HepG2 (cell line): ENCODE results near the gene CACNG7. TPM values are rescaled to one million over a fixed set of nuclear protein-coding genes. Genes with fewer than 3 reads are reported as not detected.

Experiments used
- ARNT2 ChIP-seq: sonication (generic); formaldehyde crosslinking; IDR thresholded peaks from 2 replicates; pipeline ENCODE4 v1.8.0; 2022; ENCODE audit warnings: mild to moderate bottlenecking, low read depth, missing genetic modification reagents, moderate library complexity
- BHLHE40 ChIP-seq: IDR thresholded peaks from 2 replicates; pipeline ENCODE4 v1.6.1; 2011; ENCODE audit warnings: low read length, improper control_type of control experiment
- EEA1 ChIP-seq: sonication (generic); formaldehyde crosslinking; IDR thresholded peaks from 2 replicates; pipeline ENCODE4 v1.5.1; 2020; ENCODE audit warnings: mild to moderate bottlenecking, missing genetic modification reagents, borderline replicate concordance
- KDM5A ChIP-seq: fragments of 200-600 bp; sonication (generic); IDR thresholded peaks from 2 replicates; pipeline ENCODE4 v1.7.0; 2018; ENCODE audit warnings: antibody characterized with exemption, mild to moderate bottlenecking, low read length, borderline replicate concordance
- KDM5B ChIP-seq: sonication (generic); formaldehyde crosslinking; IDR thresholded peaks from 2 replicates; pipeline ENCODE4 v1.4.0; 2020; ENCODE audit warnings: missing genetic modification reagents, mild to moderate bottlenecking, borderline replicate concordance
- MAFK ChIP-seq, 2 experiments: IDR thresholded peaks in 1 of 2; conservative IDR thresholded peaks in 1 of 2; 2 replicates each; pipeline ENCODE4 v1.6.1; 2011; ENCODE audit warnings: improper control_type of control experiment in 2 of 2, low read length in 2 of 2
- MIER3 ChIP-seq: IDR thresholded peaks from 2 replicates; pipeline ENCODE4 v1.6.1; 2016; ENCODE audit warnings: missing compliant biosample characterization, borderline replicate concordance
- SP140L ChIP-seq: sonication (generic); formaldehyde crosslinking; IDR thresholded peaks from 2 replicates; pipeline ENCODE4 v1.4.0; 2020; ENCODE audit warnings: missing genetic modification reagents, borderline replicate concordance
- THRA ChIP-seq: sonication (generic); formaldehyde crosslinking; IDR thresholded peaks from 2 replicates; pipeline ENCODE4 v1.4.0; 2020; ENCODE audit warnings: missing genetic modification reagents, borderline replicate concordance
- ZNF281 ChIP-seq: sonication (generic); formaldehyde crosslinking; IDR thresholded peaks from 2 replicates; pipeline ENCODE4 v1.4.0; 2020; ENCODE audit warnings: missing genetic modification reagents, borderline replicate concordance
- ZNF362 ChIP-seq: sonication (generic); formaldehyde crosslinking; IDR thresholded peaks from 2 replicates; pipeline ENCODE4 v1.4.0; 2020; ENCODE audit warnings: missing genetic modification reagents, mild to moderate bottlenecking, borderline replicate concordance
- ZNF512 ChIP-seq: sonication (generic); formaldehyde crosslinking; IDR thresholded peaks from 2 replicates; pipeline ENCODE4 v1.4.0; 2020; ENCODE audit warnings: mild to moderate bottlenecking, missing genetic modification reagents
- ZNF607 ChIP-seq: sonication (generic); formaldehyde crosslinking; IDR thresholded peaks from 2 replicates; pipeline ENCODE4 v1.5.1; 2020; ENCODE audit warnings: missing genetic modification reagents, mild to moderate bottlenecking, borderline replicate concordance
- ZNF780A ChIP-seq: sonication (generic); formaldehyde crosslinking; IDR thresholded peaks from 2 replicates; pipeline ENCODE4 v1.8.0; 2022; ENCODE audit warnings: mild to moderate bottlenecking, missing genetic modification reagents, moderate library complexity
- polyA plus RNA-seq, 8 experiments: library from polyadenylated mRNA; depleted of rRNA in 3 of 8; stranded (reverse) in 7 of 8; unstranded in 1 of 8; fragments of >200 nt; fragmentation: Illumina TruSeq in 4 of 8; extraction: Trizol in 4 of 8; gene quantifications; 2 replicates each; pipeline versions ENCODE4 v1.2.1 to v1.2.3, GENCODE V29; 2011 to 2016; ENCODE audit warnings: low read depth in 4 of 8, missing spikeins in 1 of 8, mixed read lengths in 1 of 8; ENCODE audit not compliant: insufficient read depth in 1 of 8
- total RNA-seq, 5 experiments: library from RNA; depleted of rRNA; stranded (reverse); fragments of >200 nt; fragmentation: Illumina TruSeq; extraction: Trizol; gene quantifications; 2 replicates each; pipeline ENCODE4 v1.2.3, GENCODE V29; 2016; ENCODE audit warnings: low read depth in 1 of 5

Gene CACNG7
- total and polyA plus RNA-seq, 2 of the 13 experiments (the other 11 are each of a cell fraction or from before 2014, with no cell fraction given), result not detected

- TF ChIP-seq ZNF362 (CRISPR knock-in tag) (no peak), KDM5B (CRISPR knock-in tag) (peak; percentile 29; the same call in 1 of the 2 replicates), BHLHE40 (peak; percentile 57; the same call in 1 of the 2 replicates), ZNF512 (CRISPR knock-in tag) (no peak), KDM5A (no peak), ZNF607 (CRISPR knock-in tag) (no peak), ARNT2 (no peak), ZNF281 (CRISPR knock-in tag) (no peak), ZNF780A (CRISPR knock-in tag) (no peak), MAFK (conservative IDR thresholded peaks at IDR 0.05 in 1 of 2, IDR thresholded peaks at IDR 0.05 in 1 of 2; ENCODE audit: low read length in 2 of 2) (no peak), EEA1 (CRISPR knock-in tag) (no peak), SP140L (CRISPR knock-in tag) (no peak), MIER3 (CRISPR knock-in tag) (no peak), THRA (CRISPR knock-in tag) (no peak)
Observed at GRCh38 chr19:53881482-53882390, 27.3 kb upstream of the CACNG7 start, which contains the start of gene PRKCG (continued).
